Ishikawa (cell line): ENCODE data around the gene CRYM.

Experiments
- CEBPB ChIP-seq: IDR thresholded peaks from 2 replicates; pipeline ENCODE4 v1.6.1; 2012
- CREB1 ChIP-seq: IDR thresholded peaks from 2 replicates; pipeline ENCODE4 v1.6.1; 2012; ENCODE audit warnings: low read depth
- EGR1 ChIP-seq: IDR thresholded peaks from 2 replicates; pipeline ENCODE4 v1.6.1; 2012
- EP300 ChIP-seq: IDR thresholded peaks from 2 replicates; pipeline ENCODE4 v1.6.1; 2012; ENCODE audit warnings: borderline replicate concordance
- FOXM1 ChIP-seq: IDR thresholded peaks from 2 replicates; pipeline ENCODE4 v1.6.1; 2012; ENCODE audit warnings: low read depth, borderline replicate concordance
- NFIC ChIP-seq: IDR thresholded peaks from 2 replicates; pipeline ENCODE4 v1.6.1; 2012
- RAD21 ChIP-seq: IDR thresholded peaks from 2 replicates; pipeline ENCODE4 v1.6.1; 2012; ENCODE audit warnings: low read depth
- TAF1 ChIP-seq: IDR thresholded peaks from 2 replicates; pipeline ENCODE4 v1.6.1; 2012; ENCODE audit warnings: low read depth, mild to moderate bottlenecking
- TCF12 ChIP-seq: IDR thresholded peaks from 2 replicates; pipeline ENCODE4 v1.6.1; 2012; ENCODE audit warnings: low read depth
- TEAD4 ChIP-seq: IDR thresholded peaks from 2 replicates; pipeline ENCODE4 v1.6.1; 2012
- YY1 ChIP-seq: IDR thresholded peaks from 2 replicates; pipeline ENCODE4 v1.6.1; 2012; ENCODE audit warnings: low read depth
- ZBTB7A ChIP-seq: IDR thresholded peaks from 2 replicates; pipeline ENCODE4 v1.6.1; 2012; ENCODE audit warnings: low read depth
- TF ChIP-seq, protein P1 (sequence below): IDR thresholded peaks from 2 replicates; pipeline ENCODE4 v1.6.1; 2012
- TF ChIP-seq, protein P2 (sequence below): IDR thresholded peaks from 2 replicates; pipeline ENCODE4 v1.6.1; 2012
- TF ChIP-seq, protein P3 (sequence below): IDR thresholded peaks from 2 replicates; pipeline ENCODE4 v1.6.1; 2012; ENCODE audit warnings: low read depth, mild to moderate bottlenecking

Gene CRYM

DNA sequence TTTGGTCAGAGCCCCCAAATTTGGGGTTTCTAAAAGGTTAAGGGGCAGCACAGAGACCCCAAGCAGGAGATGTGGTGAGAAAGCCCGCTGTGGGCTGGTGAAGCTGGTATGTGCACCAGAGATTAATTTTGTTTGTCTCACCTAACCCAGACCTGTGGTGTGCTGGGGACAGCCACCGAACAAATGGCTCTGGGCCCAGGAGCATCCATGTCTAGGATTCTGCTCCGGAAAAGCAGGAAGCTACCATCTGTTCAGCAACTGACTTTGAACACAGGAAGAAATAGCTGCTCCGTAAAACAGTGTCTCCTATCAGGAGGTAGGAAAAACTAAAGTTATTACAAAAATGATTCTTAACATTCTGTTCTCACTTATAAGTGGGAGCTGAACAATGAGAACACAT lies 64.0 kb downstream of the CRYM start:
- TF ChIP-seq TCF12 (no peak), YY1 (no peak), CREB1 (no peak), ZBTB7A (no peak), EP300 (no peak), EGR1 (no peak), TAF1 (no peak), FOXM1 (no peak), RAD21 (no peak), NFIC (no peak), CEBPB (no peak), TEAD4 (no peak)
- TF ChIP-seq, protein P1, sequence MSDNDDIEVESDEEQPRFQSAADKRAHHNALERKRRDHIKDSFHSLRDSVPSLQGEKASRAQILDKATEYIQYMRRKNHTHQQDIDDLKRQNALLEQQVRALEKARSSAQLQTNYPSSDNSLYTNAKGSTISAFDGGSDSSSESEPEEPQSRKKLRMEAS: no peak
- TF ChIP-seq, protein P2, sequence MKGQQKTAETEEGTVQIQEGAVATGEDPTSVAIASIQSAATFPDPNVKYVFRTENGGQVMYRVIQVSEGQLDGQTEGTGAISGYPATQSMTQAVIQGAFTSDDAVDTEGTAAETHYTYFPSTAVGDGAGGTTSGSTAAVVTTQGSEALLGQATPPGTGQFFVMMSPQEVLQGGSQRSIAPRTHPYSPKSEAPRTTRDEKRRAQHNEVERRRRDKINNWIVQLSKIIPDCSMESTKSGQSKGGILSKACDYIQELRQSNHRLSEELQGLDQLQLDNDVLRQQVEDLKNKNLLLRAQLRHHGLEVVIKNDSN: no peak
- TF ChIP-seq, protein P3, sequence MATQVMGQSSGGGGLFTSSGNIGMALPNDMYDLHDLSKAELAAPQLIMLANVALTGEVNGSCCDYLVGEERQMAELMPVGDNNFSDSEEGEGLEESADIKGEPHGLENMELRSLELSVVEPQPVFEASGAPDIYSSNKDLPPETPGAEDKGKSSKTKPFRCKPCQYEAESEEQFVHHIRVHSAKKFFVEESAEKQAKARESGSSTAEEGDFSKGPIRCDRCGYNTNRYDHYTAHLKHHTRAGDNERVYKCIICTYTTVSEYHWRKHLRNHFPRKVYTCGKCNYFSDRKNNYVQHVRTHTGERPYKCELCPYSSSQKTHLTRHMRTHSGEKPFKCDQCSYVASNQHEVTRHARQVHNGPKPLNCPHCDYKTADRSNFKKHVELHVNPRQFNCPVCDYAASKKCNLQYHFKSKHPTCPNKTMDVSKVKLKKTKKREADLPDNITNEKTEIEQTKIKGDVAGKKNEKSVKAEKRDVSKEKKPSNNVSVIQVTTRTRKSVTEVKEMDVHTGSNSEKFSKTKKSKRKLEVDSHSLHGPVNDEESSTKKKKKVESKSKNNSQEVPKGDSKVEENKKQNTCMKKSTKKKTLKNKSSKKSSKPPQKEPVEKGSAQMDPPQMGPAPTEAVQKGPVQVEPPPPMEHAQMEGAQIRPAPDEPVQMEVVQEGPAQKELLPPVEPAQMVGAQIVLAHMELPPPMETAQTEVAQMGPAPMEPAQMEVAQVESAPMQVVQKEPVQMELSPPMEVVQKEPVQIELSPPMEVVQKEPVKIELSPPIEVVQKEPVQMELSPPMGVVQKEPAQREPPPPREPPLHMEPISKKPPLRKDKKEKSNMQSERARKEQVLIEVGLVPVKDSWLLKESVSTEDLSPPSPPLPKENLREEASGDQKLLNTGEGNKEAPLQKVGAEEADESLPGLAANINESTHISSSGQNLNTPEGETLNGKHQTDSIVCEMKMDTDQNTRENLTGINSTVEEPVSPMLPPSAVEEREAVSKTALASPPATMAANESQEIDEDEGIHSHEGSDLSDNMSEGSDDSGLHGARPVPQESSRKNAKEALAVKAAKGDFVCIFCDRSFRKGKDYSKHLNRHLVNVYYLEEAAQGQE: no peak

DNA sequence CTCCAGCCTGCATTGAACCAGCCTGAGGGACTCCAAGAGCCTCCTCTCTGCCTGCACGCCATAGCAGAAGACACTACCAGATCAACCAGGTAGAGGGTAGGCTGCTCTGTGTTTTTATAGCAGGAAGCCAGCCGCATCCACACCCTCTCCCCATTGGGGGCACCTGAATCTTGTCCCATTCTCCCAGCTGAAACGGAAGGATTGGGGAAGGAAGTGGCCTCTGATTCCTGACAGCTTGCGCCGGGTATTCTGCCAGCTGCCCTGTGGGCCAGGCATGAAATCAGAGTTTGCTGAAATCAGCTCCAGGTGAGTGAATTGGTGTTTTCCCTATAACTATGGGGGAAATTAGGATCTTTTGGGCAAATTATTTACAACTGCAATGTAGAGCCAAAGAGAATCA lies 66.6 kb downstream of the CRYM start, which contains the start of gene ZP2:
ZP2 (minus strand) TSS at position 89 of the 400 bp plus-strand sequence; CDS start at position 62, 27 bp downstream.
- TF ChIP-seq TCF12: no peak
- TF ChIP-seq, protein P1: no peak
- TF ChIP-seq, protein P3: no peak
- TF ChIP-seq TEAD4: no peak
- TF ChIP-seq EP300: no peak
- TF ChIP-seq, protein P2: no peak
- no peak for TF ChIP-seq CREB1
- TF ChIP-seq RAD21: no peak
- no peak for TF ChIP-seq NFIC
- no peak for TF ChIP-seq YY1
- TF ChIP-seq FOXM1: no peak
- TF ChIP-seq CEBPB: no peak
- no peak for TF ChIP-seq ZBTB7A
- no peak for TF ChIP-seq TAF1
